GM19468 (cell line): ENCODE measurements around the gene CDIP1.

Experiments used
- ATAC-seq: cut with Tn5 transposase; IDR thresholded peaks from one replicate; pipeline ENCODE4 v1.9.1; 2021; ENCODE audit warnings: mild to moderate bottlenecking, moderate library complexity, moderate number of reproducible peaks; ENCODE audit not compliant: unreplicated experiment; ENCODE audit errors: extremely low read depth

Gene CDIP1

GRCh38 chr16:4544473-4544872 lies 5.9 kb upstream of the CDIP1 start:
- ATAC-seq: no peak

GRCh38 chr16:4539716-4540284 lies 1.2 kb upstream of the CDIP1 start:
- ATAC-seq: no peak

- ATAC-seq: no peak
Observed at GRCh38 chr16:4537376-4538343, 913 bp downstream of the CDIP1 start.

- no peak for ATAC-seq
Observed at GRCh38 chr16:4536391-4537106, 2.0 kb downstream of the CDIP1 start.

- no peak for ATAC-seq
Observed at GRCh38 chr16:4535627-4536108, 2.9 kb downstream of the CDIP1 start.

- ATAC-seq: no peak
Observed at GRCh38 chr16:4534151-4534790, 4.3 kb downstream of the CDIP1 start.

GRCh38 chr16:4533490-4533889 lies 5.1 kb downstream of the CDIP1 start:
- no peak for ATAC-seq

- ATAC-seq: no peak
Observed at GRCh38 chr16:4532238-4532637, 6.3 kb downstream of the CDIP1 start.

- ATAC-seq: no peak
Observed at GRCh38 chr16:4531811-4532210, 6.8 kb downstream of the CDIP1 start.

GRCh38 chr16:4529085-4530060 lies 9.2 kb downstream of the CDIP1 start:
- ATAC-seq: no peak

GRCh38 chr16:4525634-4526277 lies 12.8 kb downstream of the CDIP1 start:
- no peak for ATAC-seq

- ATAC-seq: no peak
Observed at GRCh38 chr16:4525069-4525468, 13.5 kb downstream of the CDIP1 start.

- ATAC-seq: no peak
Observed at GRCh38 chr16:4524571-4524970, 14.0 kb downstream of the CDIP1 start.

GRCh38 chr16:4523686-4524085 lies 14.9 kb downstream of the CDIP1 start:
- no peak for ATAC-seq

GRCh38 chr16:4522051-4522581 lies 16.5 kb downstream of the CDIP1 start:
- ATAC-seq: no peak

- ATAC-seq: no peak
Observed at GRCh38 chr16:4520913-4521312, 17.7 kb downstream of the CDIP1 start.

- ATAC-seq: no peak
Observed at GRCh38 chr16:4519274-4520058, 19.1 kb downstream of the CDIP1 start.
